CD4-positive, alpha-beta T cell treated with Interferon alpha-2 for 1 hour (primary cell): ENCODE data around the gene XPR1.

Experiments used
- DNase-seq, 2 donors: peaks; one replicate each; pipeline ENCODE4 v3.0.0-alpha.2; 2020 to 2022

The XPR1 gene

DNA sequence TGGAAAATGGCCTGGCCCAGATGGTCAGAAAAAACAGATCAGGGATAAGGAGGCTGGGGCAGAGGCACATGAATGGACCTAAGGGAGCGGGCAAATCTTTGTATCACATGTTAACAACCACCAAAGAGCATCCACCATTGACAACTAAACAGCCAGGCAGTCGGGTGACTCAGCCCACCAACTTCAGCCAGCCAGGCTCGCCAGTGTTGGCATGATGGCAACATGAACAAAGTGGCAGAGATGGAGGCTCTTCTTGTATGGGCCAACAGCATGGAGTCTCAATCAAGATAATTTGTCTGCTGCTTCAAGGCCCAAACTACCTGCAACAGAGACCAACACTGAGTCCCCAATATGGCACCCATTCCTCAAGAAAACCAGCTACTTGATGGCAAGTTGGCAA, 264.3 kb downstream of the XPR1 start:
- no peak for DNase-seq

DNA sequence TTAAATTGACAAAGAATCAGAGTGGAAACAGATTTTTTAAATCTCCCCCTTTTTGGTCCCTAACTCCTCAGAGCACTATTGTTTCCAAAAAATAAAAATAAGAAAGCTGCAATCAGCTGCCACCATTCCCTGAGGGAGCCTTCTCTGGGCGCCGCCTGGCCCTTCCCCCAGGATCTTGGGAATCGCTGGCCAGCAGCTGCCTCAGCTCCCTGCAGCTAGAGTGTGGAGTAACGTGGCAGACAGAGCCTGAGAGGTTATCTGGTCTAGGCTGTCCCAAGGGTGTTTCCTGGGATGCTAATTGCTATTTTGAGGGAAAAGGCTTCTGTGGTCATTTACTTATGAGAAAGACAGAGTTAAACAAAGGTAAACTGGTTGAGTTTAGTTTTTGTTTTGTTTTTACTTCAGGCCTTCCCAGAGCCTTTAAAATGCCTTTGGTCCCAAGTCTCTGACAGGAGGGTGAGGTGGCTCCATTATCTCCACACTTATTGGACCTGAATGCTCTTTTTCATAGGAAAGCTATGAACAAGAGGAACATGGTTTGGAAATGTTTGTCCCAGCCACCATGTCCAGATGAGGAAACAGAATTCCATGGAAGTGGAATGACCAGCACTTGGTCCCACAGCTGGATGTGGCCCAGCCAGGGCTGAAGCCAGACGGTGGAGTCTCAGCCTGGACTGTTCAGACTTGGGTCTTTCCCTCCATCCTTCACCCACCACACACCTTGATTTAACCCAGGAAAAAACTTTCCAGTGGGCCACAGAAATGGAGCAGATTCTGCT, 266.8 kb downstream of the XPR1 start:
- DNase-seq: no peak

DNA sequence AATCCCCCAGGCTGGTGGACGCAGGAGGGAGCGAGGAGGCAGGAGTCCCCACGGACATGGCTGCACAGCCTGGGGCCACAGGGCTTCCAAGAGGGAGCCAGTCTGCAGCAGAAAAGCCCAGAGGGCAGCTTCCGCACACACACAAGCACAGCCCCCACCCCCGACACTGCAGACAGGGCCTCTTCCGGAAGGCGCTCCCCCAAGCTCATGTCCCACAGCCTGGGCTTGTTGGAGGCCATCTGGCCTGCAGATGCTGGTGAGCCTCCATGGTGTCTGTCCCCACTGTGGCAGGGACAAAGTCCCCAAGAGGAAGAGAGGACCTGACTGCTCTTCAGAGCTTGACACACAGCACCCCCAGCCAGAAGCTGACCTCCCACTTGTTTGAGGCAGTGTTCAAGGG, 267.4 kb downstream of the XPR1 start:
- no peak for DNase-seq

DNA sequence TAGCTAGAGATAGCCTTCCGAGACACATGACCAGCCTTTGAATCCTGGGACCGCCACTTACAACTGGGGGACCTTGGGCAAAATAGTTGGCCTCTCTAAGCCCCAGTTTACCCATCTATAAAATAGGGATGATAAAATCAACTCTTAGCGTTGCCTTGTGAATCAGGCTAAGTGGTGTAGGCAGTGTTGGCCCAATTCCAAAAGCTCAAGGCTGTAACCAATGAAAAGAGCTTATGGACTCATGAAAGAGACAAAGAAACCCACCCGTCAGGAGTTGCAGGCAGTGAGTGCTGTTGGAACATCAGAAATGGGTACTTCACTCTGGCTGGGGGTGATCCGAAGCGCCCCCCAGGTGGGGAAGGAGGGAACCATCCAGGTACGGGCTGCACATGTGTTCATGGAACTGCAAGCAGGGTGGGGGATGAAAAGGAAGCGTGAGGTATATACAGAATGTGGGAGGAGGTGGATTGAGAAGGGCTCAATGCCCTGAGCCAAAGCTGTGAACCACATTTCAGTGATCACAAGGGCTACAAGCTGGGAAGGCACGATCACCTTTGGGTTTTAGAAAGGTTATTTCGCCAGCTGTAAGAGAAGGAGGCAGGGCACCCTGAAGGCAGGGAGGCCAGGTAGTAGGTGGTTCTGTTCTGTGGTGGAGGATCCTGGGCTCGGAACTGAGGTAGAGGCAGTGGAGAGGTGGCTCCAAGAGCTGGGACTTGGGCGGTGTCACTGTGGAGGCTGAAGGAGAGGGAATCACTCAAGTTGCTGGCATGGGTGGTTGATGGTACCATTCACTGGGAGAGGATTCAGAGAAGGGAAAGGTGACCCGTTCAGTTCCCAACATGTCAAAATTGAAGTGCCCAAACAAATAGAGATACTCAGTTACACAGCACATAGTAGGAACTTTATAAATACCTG, 269.5 kb downstream of the XPR1 start:
- DNase-seq: no peak

DNA sequence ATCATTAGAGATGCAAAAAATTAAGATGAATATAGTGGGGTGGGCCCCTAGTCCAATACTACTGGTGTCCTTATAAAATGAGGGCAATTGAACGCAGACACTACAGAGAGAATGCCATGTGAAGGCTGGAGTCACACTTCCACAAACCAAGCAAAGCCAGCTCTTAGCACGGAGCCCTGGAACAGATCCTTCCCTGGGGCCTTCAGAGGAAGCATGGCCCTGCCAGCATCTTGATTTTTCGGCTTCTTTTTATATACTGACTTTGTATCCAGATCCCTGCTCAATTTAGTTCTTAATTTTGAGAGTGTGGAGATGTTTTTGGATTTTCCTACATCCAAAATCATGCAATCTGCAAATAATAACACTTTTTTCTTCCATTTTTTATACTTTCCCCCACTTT, 270.7 kb downstream of the XPR1 start:
- DNase-seq: no peak

DNA sequence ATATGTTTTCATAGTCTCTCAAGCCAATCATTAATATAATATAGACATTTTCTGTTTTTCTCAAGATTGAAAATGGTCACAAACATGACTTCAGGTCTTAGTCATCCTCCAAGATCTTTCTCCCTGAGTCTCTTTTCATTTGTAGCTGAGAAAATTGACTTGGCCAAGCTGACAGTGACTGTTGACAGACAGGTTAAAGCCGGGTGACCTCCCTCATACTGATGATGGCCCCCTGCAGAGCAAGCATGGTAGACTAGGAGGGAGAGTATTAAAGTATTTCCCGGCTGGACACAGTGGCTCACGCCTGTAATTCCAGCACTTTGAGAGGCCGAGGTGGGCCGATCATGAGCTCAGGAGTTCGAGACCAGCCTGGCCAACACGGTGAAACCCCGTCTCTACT, 274.1 kb downstream of the XPR1 start:
- DNase-seq: no peak

DNA sequence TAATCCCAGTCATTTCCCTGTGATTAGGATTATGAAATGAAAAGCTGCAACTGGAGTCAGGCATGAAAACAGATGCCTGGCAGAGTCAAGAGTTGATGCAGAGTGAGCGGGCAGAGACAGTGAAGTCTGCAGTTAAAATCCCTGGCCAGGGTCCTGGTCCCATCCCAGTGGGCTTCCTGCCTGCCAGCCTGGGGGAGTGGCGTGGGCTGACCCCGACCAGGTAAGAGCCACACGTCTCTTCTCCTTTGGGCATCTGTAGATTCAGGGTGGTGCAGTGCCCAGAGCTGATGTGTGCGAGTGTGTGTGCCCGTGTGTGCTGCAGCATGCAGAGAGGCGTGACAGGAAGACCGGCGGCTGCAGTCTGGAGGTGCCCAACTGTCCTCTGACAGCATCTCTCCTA, 274.7 kb downstream of the XPR1 start:
- no peak for DNase-seq

DNA sequence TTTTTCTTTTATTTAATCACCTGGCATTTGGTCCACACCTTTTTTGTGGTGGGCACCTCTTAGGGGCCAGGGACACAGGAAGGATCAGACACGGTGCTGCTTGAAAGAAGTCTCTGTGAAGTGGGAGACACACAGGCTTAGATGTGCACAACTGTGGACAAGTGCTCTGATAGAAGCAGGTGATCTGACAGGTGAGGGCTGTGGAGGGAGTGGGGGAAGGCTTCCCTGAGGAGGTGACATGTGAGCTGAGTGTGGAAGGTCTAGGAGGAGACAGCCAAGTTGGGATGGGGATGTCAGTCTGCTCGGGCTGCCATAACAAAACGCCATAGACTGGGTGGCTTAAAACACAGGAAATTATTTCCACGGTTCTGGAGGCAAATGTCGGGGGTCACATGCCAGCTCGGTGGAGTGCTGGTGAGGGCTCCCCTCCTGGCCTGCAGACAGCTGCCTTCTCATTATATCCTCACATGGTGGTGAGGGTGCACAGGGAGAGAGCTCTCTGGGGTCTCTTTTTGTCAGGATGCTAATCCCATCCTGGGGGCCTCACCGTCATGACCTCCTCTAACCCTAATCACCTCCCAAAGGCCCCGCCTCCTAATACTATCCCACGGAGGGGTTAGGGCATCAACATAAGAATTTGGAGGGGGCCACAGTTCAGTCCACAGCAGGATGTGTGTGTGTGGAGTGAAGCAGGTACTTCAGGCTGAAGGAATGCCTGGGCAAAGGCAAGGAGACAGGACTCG, 275.7 kb downstream of the XPR1 start:
- DNase-seq: no peak

DNA sequence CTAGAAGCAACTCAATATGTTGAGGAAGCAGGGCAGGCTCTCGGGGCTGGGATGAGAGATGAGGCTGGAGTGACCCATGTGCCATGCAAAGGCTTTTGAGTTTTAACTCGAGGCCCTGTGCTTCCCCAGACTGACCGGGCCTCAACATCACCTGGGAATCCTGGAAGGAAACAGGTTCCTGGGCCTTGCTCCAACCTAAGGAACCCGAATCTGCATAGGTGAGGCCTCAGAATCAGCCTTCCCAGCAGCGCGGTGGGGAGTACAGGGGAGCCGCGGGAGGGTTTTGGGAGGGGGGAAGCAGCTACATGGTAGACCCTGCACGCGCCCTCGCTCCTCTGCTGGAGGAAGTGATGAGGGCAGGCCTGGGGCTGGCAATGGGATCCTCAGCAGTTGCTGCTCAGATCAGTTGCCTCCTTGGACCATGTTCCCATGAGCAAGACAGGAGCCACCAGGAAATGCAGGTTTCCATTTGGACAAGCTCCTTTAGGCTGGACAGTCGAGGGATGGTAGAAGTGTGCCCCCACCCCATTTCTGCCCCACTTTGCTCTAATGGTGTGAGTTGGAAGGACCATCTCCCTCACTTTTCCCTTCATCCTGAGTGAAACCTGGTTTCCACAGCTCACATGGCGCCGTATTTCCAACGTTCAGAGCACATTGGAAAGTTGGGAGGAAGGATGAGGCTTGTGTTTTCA, 276.4 kb downstream of the XPR1 start:
- no peak for DNase-seq

DNA sequence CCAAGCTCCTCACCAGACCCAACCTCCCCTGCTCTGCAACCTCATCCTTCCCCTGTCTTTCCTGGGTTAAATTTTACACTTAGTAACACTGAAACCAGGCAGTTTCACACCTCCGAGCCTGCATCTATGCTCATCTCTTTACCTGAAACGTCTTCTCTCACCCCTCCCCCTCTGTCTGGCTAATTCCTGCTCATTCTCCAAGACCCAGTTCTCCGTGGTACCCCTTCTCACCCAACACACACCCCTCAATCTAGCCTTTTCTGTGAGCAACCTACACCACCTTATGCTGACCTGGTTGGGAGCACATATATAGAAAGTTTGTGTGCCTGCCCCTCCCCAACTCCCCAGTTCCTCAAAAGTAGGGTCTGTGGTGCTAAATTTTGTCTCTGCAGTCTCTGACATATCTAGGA, 277.2 kb downstream of the XPR1 start:
- DNase-seq: no peak

DNA sequence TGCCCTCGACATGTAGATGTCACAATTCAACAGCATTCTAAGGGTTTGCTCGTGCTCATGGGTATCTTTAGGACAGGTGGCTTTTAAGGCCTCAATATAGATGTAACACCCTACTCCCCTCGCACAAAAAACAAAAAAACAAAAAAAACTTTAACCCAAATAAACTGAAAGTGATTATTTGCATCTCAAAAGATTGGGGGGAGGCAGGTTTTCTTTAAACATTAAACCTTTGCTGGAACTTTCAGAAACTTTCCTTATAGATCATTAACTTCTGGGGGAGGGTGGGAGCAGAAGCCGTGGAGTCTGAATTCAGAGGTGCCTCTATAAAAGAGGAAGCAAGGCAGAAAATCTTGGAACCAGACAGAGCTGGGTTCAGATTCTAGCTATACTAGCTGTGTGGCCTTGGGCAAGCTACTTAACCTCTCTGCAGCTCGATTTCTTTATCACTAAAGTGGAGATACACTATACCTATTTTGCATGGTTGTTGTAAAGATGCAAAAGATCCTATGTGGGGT, 277.7 kb downstream of the XPR1 start:
- no peak for DNase-seq

DNA sequence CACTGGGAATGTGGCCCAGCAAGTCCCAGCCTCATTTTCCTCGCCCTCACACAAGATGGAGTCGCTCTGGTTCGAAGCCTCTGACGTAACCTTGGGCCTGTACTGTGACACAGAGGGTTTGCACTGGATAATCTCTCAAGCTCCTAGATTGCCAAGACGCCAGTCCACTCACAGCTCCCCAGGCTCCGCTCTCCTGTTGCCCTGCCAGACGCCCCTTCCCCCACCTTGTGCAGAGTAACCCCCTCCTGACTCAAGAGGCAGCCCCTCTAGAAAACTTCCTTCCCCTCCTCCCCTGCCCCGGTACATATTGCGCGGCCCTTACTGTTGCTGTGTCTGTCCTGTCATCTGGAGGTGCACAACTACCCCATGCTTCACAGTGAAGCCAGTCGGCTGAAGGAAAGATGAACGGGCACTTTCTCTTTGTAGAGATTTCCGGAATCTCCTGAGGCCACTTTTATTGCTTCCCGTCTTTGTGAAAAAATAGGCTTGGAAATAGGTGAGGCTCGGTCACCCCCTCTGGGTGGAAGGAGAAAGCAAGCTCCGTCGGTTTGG, 279.9 kb downstream of the XPR1 start:
- no peak for DNase-seq

DNA sequence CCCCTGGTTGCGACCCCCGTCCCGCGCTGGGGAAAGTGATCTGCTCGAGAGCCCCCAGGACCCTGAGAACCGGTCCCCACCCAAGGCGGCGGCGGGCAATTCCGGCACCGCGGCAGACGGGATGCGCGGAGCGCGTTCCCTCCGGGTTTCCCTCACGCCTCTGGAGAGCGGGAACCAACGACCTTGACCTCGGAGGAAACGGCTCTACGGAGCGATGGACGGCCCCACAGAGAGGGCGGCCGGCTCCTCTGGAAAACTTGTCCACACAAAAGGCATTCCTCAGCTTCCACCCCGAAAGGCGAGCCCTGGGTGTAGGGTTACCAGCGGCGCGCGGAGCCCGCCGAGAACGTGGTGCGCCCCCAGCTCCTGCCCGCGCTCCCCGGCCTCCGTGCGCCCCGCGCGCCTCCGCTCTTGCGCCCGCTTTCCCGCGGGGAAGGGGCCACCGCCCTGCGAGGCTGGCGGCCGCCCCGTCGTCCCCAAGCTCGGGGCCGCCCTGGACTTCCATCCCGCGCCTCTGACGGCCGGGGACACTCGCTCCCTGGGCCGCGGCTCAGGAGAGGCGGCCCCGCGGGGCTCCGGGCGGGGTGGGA, 280.5 kb downstream of the XPR1 start:
- DNase-seq: no peak

DNA sequence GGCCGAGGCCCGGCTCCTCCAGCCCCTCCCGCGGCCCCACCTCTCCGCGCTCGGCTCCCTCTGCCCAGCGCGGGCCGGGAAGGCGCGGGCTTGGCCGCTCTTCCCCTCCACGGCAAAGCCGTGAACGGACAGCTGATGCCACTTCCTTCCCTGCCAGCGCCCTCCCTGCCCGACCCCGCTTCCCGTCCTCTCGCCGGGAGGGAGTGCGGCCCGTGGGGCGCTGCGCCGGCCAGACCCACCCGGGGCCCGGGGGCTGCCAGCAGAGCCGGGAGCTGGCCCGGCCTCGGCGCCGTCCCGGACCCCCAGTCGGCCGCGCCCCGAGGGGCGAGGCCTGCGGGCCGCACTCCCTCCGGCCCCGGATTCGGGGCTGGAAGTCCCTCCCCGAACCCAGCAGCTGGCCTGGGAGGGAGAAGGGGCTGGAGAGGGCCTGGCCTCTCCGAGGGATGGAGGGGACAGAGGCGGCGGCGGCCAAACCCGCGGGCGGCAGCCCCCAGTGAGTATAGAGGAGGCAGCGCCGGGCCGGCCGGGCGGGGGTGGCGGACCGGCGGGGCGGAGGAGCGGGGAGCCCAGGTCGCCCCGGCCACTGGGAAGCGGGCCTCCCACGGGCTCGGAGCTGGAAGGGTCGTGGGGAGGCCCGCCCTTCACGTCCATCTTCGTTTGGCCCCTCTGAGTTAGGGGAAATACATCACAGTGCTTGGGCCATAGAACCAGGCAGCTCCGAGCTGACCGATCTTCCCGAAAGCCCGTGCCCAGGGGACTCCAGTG, 281.2 kb downstream of the XPR1 start, which contains the start of gene KIAA1614:
TSS of gene KIAA1614 (plus strand) at position 97 of the 765 bp plus-strand sequence. CDS start at position 444, 347 bp downstream.
- DNase-seq: no peak

DNA sequence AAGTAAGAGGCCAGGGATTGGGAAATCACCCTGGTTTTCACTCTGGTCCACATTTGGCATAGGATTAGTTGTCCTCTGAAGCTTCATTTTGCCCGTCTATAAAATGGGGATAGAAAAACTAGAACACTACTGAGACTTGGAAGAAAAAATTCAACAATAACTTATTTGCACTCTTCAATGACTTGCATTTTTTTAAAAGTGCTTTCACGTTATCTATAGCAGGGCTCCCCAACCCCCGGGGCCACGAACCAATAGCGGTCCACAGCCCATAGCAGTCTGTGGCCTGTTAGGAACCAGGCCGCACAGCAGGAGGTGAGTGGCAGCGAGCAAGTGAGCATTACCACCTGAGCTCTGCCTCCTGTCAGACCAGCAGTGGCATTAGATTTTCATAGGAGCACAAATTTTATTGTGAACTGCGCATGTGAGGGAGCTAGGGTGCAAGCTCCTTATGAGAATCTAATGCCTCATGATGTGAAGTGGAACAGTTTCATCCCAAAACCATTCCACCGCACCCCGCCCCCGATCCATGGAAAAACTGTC, 283.7 kb downstream of the XPR1 start:
- no peak for DNase-seq

DNA sequence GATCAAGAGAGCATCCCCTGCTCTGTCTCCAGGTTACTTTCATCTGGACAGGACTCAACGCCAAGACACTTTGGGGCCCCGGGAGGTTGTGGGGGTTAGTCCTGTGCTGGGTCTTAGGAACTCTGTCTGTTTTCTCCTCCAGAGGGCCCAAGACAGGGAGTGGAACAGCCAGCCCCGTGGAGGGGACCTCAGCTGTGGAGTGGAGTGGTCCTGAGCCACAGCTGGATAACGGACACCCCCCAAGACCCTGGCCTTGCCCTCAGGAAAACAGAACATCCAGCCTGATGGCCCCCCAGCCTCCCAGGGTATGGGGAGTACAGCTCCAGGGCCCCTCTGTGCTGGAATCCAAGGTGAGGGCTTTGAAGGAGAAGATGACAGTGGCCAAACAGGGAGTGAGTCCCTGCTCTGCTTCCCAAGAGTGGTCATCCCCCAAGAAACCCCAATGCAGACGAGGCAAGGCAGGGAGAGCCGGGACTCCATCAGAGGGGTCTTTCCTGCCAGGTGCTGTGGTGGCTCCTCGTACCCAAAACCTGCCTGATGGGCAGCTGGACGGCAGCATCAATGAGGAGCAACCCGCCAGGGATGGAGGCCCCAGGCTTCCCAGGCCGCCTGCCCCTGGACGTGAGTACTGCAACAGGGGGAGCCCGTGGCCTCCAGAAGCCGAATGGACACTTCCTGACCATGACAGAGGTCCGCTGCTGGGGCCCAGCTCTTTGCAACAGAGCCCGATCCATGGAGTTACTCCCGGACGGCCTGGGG, 284.4 kb downstream of the XPR1 start:
- DNase-seq: no peak

DNA sequence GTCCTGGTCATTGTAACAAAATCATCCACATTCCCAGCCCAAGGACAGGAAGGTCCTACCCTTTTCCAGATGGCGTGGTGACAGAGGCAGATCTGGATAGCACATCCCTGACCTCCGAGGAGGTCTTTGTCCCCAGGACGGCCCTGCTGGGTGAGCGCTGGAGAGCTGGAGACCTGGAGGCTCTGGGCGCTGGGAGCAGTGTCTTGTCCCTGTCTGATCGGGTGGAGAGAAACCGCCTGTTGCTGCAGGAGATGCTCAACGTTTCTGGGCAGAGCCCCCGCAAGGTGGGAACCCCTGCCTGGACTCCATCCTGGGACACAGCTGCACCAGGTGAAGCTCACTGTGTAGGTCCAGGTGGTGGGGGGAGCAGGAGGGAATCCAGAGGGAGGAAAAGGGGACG, 284.9 kb downstream of the XPR1 start:
- DNase-seq: no peak

DNA sequence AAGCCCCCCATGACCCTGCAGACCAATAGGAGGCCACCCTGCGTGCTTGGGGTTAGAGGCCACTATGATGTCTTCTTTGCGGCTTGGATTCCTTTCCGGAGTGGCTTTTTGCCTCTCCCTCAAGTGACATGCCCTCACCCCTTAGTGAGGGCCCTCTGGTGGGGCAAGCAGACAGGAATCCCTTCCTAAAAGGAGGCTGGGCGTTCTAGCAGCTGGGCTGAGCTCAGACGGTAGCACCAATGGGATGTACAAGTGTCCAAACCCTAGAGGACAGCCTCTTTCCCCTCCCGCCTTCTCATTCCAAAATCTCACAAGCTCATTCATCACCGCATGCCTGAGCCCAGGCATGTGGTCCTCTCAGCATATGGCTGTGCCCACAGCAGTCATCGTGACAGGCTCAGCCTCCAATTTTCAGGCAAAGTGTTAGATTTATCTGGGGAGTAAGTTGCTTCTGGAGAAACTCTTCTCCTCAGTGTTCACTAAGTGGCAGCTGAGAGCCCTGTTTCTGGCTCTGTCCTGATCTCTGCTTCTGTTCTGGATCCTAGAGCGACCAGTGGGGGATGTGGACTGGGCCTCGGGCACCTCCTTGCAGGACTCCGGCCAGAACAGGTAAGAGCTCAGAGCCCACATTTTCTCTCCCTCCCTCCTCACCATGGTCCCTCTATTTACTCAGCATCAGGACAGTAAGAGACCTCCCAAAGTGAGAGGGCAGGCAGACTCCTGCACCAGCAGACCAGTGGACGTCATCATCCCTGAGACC, 285.7 kb downstream of the XPR1 start:
- DNase-seq: no peak

DNA sequence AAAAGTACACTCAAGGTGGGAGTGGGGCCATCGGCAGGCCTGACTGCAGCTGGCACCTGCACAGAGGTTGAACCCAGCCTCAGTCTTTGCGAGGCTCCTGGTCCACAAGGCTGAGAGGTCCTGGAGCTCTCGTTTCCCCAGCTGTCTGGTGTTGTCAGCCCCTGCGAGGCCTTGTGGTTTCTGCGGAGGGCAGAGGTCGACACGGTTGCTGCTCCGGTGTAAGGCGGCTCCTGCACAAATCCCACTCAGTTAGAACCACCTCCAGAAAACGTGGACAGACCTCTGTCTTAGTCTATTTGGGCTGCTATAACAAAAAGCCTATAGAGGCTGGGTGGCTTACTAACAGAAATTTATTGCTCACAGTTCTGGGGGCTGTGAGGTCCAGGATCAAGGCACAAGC, 286.7 kb downstream of the XPR1 start:
- DNase-seq: no peak
